Fibroblast of the conjunctiva (primary cell): Measurements from ENCODE around the gene PEDS1.
"Not testable (repeated sequence)": the region's sequence is repeated elsewhere in the genome, so short reads cannot be mapped to it uniquely, and the experiment has no call there.

Experiments
- DNase-seq: peaks from one replicate; pipeline ENCODE4 v3.0.0-alpha.2; 2010; ENCODE audit warnings: low read depth

Gene PEDS1

GRCh38 chr20:50190251-50191064 is 36.9 kb upstream of the PEDS1 start, which contains the start of gene CEBPB:
Gene CEBPB (plus strand): TSS chr20:50190830. CDS start chr20:50191034, 204 bp downstream.
- DNase-seq: peak; percentile 81

DNA sequence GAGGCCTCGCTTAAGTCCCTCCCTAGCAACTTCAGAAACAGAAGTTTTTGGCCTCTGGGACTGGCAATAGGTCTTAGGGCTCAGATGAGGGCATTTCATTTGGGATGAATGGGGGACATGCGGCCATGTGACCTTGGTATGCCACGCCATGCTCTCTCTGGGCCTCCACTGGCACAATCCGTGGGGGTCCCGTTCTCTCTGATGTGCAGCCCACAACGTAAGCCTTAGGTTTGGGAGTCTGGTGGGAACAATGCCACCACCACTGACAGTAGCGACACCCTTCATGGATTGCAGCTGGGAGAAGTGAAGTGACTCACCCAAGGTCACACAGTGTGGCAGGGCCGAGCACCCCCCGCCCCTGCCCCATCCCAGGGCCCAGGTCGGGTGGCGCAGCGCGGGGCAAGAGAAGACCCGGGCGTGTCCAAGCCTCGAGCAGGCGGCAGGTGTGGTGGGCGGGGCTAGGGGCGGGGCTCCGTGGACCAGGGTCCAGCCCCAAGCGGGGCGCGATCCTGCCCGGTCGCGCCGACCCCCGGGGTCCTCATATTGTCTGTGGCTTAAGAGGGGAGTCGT is 36.2 kb upstream of the PEDS1 start:
- DNase-seq: no peak

GRCh38 chr20:50188879-50189680 is 35.6 kb upstream of the PEDS1 start:
- no peak for DNase-seq

- no peak for DNase-seq
Measured at GRCh38 chr20:50188287-50188688, 34.8 kb upstream of the PEDS1 start.

DNA sequence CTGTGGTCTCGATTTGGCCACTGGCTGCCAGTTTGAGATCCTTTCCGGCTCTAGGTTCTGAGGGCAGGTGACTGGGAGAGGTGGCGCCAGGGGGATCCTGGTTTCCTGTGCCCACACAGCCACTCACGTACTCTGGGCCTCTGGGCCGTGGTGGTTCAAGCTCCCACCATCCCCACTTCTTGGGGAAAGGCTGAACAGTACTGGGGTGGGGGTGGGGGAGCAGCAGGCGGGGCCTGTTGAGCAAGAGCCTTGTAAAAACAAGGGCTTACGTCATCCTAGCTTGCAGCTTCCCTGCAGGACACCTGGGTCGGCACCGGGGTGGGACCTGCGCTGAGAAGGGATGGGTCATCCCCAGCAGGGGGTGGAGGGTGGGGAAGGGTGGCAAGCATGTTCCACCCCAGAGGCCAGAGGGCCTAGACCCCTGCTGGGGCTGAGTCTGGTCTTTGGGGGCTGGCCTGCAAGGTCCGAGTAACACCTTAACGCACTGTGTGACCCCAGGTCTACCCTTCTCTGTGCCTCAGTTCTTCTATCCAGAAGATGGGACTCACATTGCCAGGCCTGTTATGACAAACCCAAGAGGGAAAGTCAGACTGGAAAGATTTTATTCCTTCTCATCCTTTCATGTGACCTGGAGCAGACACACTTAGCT is 34.0 kb upstream of the PEDS1 start:
- no peak for DNase-seq

DNA sequence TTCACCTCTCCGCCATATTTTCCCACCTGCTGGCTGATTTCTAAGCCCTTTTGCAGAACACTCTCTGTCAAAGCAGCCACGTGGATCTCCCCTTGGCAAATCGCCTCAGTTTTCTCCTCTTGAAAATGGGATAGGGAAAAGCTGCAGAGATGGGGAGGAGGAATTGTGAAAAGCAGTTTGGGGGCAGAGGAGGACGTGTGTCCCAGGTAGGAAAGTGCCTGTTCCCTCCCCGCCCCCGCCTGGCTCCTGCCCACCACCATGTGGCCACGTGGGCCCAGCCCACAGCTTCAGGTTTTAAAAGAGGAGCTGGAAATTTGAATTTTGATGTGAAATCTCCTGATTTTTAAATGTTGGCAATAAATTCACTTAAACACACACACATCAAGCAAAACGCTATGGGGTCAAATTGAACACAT is 33.5 kb upstream of the PEDS1 start:
- no peak for DNase-seq

DNA sequence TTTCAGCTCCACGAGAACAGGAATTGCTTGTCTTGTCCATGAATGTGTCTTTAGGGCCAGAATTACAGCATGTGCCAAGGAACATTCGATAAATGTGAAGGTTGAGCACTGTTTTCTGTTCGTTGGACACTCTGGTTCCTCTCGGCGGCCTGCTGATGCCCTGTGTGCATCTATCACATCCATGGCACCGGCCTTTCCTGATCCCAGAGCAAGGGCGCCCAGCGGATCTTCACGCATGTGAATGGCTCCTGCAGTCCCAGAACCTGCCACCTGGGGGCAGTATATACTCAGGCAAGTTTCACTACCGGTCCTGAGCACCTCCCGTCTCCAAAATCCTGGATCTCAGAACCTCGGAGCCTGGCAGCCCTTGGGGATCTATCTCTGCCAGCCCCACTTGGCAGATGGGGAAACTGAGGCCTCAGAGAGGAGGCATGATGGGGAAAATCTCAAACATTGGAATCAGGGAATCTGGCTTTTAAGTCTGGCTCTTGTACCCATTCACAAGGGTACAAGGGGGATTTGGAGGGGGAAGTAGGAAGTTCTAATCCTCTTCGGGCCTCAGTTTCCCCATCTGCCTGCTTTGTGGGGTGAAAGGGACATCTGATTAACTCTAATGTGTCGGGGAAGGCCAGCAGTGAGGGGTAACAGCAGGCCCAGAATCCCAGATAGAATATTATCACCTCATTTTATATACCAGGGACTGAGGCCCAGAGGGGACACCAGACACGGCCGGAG is 32.8 kb upstream of the PEDS1 start:
- DNase-seq: peak; percentile 79

DNA sequence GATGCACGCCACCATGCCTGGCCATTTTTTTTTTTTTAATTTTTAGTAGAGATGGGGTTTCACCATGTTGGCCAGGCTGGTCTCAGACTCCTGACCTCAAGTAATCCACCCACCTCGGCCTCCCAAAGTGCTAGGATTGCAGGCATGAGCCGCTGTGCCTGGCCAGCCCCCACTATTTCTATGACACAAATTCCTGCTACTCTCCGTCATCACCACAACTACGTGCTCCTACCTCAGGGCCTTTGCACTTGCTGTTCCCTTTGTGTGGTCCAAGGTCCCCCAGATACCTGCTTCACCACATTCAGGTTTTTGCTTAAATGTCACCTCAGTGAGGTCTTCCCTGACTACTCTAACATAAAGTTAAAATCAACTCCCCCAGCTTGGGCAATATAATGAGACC is 31.9 kb upstream of the PEDS1 start:
- no peak for DNase-seq

DNA sequence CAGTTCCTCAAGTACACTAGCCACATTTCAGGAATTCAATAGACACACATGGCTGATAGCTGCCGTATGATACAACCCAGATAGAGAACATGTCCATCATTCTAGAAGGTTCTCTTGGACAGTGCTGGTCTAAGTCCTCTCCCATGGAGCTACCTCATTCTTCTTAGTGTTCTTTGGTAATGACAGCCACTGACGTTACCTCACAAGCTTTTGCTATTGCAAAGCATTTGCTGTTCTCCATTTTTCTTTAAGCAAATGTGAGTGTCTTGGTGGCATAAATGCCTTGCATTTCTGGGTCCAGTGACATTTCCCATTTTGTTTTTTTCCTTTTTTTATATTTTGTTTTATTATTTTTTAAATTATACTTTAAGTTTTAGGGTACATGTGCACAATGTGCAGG is 28.8 kb upstream of the PEDS1 start:
- no peak for DNase-seq

GRCh38 chr20:50181344-50181743 is 27.8 kb upstream of the PEDS1 start:
- DNase-seq: no peak

- DNase-seq: not testable (repeated sequence)
Measured at GRCh38 chr20:50178672-50179071, 25.1 kb upstream of the PEDS1 start.

GRCh38 chr20:50175938-50176933 is 22.7 kb upstream of the PEDS1 start:
- no peak for DNase-seq

DNA sequence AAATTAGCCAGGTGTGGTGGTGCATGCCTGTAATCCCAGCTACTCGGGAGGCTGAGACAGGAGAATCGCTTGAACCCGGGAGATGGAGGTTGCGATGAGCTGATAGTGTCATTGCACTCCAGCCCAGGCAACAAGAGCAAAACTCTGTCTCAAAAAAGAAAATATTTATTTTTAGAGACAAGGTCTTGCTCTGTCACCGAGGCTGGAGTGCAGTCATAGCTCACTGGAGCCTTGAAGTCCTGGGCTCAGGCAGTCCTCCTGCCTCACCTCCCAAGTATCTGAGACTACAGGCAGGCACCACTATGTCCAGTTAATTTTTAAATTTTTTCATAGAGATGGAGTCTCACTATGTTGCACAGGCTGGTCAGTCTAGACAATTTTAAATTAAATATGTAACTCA is 20.9 kb upstream of the PEDS1 start:
- no peak for DNase-seq

DNA sequence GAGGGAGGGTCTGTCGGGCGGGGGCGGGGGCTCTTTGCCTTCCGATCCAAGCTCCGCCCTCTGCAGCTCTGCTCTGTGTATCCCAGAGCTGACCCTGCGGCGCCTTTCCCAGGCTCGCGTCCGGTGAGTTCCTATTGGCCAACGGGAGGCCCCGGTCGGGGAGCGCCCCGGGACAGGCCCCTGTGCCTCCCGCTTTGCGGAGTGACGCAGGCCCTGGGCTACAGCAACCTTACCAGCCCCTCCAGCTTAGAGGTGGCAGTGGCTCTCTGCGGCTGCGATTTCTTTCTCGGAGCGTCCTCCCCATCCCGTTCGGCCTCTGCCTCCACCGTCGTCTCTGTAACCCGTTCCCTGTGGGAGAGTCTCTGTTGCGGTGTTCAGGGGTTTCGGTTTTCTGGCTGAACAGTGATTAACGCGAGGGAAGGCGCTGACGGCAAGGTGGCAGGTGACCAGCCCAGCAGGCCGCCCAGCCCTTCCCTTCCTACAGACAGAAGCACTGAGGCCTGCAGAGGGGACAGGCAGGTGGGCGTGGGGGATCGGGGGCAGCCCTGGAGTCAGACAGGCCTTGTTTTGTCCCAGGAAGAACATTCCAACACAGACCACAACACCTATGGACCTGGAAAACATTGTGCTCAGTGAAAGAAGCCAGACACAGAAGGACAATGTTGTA is 19.0 kb upstream of the PEDS1 start:
- DNase-seq: no peak

DNA sequence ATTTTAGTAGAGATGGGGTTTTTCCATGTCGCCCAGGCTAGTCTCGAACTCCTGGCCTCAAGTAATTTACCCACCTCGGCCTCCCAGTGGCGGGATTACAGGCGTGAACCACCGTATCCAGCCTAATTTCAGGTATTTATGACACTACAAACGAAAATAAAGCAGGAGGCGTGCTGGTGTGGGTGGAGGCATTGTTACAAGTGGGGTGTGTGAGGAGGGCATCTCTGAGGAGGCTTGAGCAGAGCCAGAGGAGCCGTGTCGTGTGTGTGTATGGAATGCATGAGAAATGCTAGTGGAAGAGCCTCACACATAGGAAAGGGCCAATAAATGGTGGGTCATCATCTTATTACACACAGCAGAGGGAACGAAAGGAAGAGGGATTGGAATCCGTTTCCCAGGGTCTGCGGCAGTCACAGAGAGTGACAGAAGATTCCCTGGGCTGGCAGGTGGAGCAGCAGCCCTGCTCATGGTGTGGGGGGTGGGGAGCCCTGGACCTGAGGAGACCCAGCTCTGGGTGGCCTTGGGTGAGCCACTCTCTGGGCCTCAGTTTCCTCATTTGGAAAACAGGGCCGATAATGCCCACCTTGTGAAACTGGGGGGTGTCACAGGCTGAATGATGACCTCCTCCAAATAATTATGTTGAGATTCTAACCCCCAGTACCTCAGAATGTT is 17.2 kb upstream of the PEDS1 start:
- DNase-seq: no peak

DNA sequence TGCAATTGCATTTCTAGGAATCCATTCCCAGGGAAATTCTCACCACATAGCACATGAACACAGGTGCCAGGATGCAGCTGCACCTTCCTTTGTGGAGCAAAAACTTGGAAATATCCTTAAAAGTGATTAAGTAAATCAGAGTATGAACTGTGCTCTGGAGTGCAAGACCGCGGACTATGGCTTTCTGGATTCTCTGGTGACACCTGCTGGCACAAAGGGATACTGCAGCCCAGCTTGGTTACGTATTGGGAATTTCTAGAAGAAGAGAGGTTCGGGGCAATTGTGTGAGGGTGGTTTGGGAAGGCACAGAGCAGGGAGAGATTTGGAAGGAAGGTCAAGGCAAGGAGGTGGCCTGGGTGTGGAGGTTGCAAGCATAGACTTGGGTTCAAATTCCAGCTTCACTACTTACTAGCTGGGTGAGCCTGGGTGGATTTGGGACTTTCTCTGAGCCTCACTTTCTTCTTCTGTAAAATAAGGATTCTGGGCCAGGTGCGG is 15.9 kb upstream of the PEDS1 start:
- peak; percentile 70 for DNase-seq

DNA sequence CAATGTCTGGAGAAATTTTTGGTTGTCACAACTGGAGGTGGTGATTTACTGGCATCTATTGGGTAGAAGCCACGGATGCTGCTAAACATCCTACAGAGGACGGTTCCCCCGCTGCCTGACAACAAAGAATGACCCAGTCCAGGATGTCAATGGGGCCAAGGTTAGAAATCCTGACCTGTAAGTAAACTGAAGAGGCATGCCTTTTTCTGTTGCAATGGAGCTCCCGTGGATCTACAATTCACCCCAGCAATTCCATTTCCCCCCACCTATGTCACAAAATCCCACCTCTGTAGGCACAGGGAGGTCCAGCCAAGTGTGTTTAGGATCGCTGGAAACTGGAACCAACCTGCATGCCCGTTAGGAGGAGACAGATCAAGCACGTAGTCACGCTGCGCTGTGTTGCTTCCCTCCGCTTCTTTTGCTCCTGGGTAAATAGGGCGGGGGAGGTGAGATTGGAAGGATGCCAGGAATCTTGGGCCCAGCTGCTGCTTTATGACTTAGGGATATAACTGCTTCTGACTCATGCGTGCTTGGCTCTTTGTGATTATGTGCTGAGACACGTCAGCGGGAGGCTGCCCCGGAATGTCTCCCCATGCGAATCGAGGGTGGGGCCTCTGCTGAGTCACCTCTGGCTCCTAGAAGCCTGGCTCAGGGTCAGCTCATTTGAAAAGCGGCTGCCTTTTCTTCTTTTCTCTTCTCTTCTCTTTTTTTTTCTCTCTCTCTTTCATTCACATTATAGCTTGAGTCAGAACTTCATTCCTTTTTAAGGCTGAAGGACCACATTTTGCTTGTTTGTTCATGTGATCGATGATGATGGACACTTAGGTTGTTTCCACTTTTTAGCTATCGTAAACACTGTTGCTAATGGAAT is 12.4 kb upstream of the PEDS1 start:
- peak; percentile 100 for DNase-seq
